Mucosa of descending colon (tissue), 3 donors: Measurements from ENCODE around the gene TNFRSF1B. TPM values are rescaled to one million over a fixed set of nuclear protein-coding genes. Genes with fewer than 3 reads are reported as not detected.

Experiments used
- ATAC-seq: fragments of 200-7000 bp; cut with Tn5 transposase; one replicate; pipeline ENCODE4 v1.9.1; 2020; ENCODE audit warnings: mild to moderate bottlenecking, moderate library complexity
- DNase-seq, 3 donors: peaks; one replicate each; pipeline ENCODE4 v3.0.0-alpha.2; 2020
- H3K36me3 ChIP-seq: fragments of 200-600 bp; one replicate; pipeline ENCODE4 v1.8.0; 2021; ENCODE audit warnings: low read depth, mild to moderate bottlenecking
- H3K4me1 ChIP-seq: fragments of 200-600 bp; one replicate; pipeline ENCODE4 v1.8.0; 2021; ENCODE audit warnings: low read depth, mild to moderate bottlenecking
- H3K4me3 ChIP-seq: fragments of 200-600 bp; one replicate; pipeline ENCODE4 v1.8.0; 2021; ENCODE audit warnings: mild to moderate bottlenecking
- H3K9me3 ChIP-seq: fragments of 200-600 bp; one replicate; pipeline ENCODE4 v1.8.0; 2021; ENCODE audit warnings: mild to moderate bottlenecking
- intact Hi-C, 2 donors: fragments of 100-400 bp; cut with DNase I in 1 of 2; cut with micrococcal nuclease in 1 of 2; formaldehyde crosslinking; loops; one replicate each; pipeline versions ENCODE4 v1.11.0 to v1.11.1; 2022; cut with DNase I, micrococcal nuclease
- total RNA-seq, 3 donors: library from RNA; stranded (reverse); fragmentation: NEBNext Ultra II Directional in 2 of 3; extraction: Animal tissue kit (Norgen Biotek cat#: 25700) in 2 of 3; gene quantifications; one replicate each; pipeline versions ENCODE4 v1.2.1 to v1.2.4, GENCODE V29; 2021 to 2023
- TF ChIP-seq, protein P1 (sequence below): fragments of 200-600 bp; IDR thresholded peaks from one replicate; pipeline ENCODE4 v1.8.0; 2022; ENCODE audit warnings: antibody characterized with exemption, mild to moderate bottlenecking
- donor health status: DM: no; HTN: no; CAD: no; lungs with moderate emphysema.
- donor health status: DM: no; HTN: no; CAD: no.
- donor health status: DM: no; HTN: yes; CAD: no.

TNFRSF1B gene
- total RNA-seq, 3 donors from 2014 or later: 20.3 to 39.3 (median 31.6) TPM

DNA sequence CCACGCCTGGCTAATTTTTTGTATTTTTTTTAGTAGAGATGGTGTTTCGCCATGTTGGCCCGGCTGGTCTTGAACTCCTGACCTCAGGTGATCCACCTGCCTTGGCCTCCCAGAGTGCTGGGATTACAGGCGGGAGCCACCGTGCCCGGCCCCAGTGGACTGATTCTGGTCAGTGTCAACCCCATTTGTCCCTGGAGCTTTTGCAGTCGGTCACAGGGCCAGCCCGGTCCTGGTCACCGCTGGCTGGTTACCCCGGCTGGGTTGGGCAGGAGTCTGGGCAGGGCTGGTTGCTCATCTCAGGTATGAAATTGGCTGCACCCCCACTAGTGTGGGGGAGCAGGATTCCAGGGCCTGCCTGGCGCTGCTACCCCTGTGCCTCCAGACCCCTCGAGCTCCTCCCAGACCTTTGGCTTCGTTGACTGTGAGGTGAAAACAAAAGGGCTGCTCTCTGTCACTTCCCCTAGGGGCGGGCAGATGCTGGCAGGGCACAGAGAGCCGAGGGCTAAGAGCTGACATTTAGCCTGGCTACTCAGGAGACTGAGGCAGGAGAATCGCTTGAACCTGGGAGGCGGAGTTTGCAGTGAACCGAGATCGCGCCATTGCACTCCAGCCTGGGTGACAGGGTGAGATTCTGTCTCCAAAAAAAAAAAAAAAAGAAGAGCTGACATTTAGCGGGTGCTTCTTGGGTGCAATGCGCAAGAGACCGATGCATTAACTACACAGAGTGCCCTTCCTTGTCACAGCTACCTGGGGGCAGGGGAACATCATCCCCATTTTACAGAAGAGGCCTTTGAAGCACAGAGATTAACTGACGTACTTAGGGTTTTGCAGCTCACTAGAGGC lies 10.6 kb downstream of the TNFRSF1B start:
- H3K4me1 ChIP-seq: peaks cover 16% of the 10 kb centered on the region
- no peak for DNase-seq
- H3K36me3 ChIP-seq: no peaks in the 10 kb centered on the region
- no peak for ATAC-seq
- no peaks in the 10 kb centered on the region for H3K9me3 ChIP-seq
- TF ChIP-seq, protein P1, sequence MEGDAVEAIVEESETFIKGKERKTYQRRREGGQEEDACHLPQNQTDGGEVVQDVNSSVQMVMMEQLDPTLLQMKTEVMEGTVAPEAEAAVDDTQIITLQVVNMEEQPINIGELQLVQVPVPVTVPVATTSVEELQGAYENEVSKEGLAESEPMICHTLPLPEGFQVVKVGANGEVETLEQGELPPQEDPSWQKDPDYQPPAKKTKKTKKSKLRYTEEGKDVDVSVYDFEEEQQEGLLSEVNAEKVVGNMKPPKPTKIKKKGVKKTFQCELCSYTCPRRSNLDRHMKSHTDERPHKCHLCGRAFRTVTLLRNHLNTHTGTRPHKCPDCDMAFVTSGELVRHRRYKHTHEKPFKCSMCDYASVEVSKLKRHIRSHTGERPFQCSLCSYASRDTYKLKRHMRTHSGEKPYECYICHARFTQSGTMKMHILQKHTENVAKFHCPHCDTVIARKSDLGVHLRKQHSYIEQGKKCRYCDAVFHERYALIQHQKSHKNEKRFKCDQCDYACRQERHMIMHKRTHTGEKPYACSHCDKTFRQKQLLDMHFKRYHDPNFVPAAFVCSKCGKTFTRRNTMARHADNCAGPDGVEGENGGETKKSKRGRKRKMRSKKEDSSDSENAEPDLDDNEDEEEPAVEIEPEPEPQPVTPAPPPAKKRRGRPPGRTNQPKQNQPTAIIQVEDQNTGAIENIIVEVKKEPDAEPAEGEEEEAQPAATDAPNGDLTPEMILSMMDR: no peak
- H3K4me3 ChIP-seq: no peak overlapping the region
- intact Hi-C loops: no loop called here

DNA sequence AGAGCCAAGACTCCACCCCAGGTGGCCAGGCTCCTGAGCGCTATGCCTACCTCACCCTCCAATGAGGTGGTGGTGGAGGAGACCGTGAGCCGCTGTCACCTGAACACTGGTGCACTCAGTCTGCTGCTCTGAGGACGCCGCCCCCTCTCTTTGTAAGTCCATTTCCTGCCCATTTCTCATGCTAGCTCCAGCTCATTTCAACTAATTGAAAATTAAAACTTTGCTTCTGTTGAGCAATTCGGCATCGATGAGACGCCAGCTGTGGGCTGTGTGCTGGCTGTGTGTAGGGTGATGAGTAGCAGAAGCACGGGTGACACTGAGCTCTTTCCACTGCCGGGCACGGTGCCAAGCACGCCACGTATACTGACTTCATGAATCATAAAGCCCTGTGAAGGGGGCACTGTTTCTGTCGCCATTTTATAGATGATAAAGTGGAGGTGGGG lies 11.2 kb downstream of the TNFRSF1B start:
- no peaks in the 10 kb centered on the region for H3K36me3 ChIP-seq
- no peaks in the 10 kb centered on the region for H3K9me3 ChIP-seq
- ATAC-seq (peak; percentile 40), DNase-seq (peak in 2 of 3 donors; percentile 61 to 88)
- TF ChIP-seq, protein P1: no peak
- peaks cover 16% of the 10 kb centered on the region for H3K4me1 ChIP-seq
- no peak overlapping the region for H3K4me3 ChIP-seq
- intact Hi-C loops: no loop called here

DNA sequence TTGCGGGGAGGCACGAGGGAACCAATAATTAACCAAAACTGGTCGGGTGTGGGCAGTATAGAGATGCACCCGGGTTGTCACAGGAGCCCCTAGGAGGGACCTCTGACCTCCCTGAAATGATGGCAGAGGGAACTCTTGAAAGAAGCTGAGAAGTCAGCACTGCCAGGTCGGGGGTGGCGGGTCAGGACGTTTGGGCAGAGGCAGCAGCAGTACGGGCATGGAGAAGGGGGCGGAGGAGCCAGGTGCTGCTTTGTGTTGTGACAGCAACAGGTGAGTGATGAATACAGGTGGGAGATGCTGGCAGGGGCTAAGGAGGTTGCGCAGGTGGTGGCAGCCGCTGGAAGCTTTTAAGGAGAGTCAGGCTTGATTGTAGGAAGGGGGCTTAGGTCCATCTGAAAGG lies 11.7 kb downstream of the TNFRSF1B start:
- H3K4me1 ChIP-seq: peaks cover 16% of the 10 kb centered on the region

DNA sequence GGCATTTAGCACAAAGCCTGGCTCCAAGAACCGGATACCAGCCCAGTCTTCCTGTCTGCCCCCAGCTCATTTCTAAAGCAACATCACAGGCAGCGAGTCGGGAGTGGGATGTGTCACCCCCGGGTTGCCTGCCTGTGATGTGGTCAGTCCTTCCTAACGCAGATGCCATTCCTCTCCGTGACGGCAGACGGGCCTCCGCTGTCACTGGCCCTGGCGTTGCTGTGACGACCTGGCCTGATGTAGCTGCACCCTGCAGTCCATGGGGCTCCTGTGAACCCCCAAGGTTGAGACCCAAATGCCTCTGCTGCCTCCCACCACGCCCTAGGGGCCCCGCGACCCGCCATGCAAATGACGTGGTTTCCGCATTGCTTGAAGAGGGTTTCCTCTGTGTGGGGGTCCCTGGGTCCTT lies 12.3 kb downstream of the TNFRSF1B start:
- no peaks in the 10 kb centered on the region for H3K36me3 ChIP-seq
- TF ChIP-seq, protein P1: no peak
- no peak overlapping the region for H3K4me3 ChIP-seq
- ATAC-seq: peak; percentile 25
- DNase-seq: no peak
- no peaks in the 10 kb centered on the region for H3K9me3 ChIP-seq
- H3K4me1 ChIP-seq: peaks cover 16% of the 10 kb centered on the region
- intact Hi-C loops: no loop called here

More for the DNA sequence above, 11.7 kb downstream of the TNFRSF1B start:
- DNase-seq (no peak), ATAC-seq (no peak)
- TF ChIP-seq, protein P1: no peak
- intact Hi-C loops: no loop called here
- Histone ChIP-seq H3K4me3 (no peak overlapping the region), H3K36me3 (no peaks in the 10 kb centered on the region), H3K9me3 (no peaks in the 10 kb centered on the region)

DNA sequence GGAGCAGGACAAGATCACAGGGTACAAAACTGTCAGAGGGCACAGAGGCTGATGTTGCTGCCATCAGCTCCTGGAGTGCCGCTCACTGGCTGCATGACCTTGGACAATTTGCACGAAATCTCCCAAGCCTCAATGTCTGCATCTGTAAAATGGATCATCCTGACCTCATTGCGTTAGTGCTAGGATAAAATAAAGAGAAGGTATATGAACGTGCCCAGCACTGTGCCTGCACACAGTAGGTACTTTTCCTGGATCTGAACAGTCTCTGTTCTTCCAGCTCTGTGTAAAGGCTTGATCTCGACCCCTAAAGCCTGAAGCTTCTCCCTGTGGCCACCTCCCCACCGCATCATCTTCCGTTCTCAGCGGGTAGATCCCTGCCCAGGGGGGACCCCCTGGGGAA lies 12.9 kb downstream of the TNFRSF1B start:
- ATAC-seq (no peak), DNase-seq (no peak)
- intact Hi-C loops: no loop called here
- no peak overlapping the region for H3K4me3 ChIP-seq
- peaks cover 19% of the 10 kb centered on the region for H3K4me1 ChIP-seq
- TF ChIP-seq, protein P1: no peak
- no peaks in the 10 kb centered on the region for H3K9me3 ChIP-seq
- H3K36me3 ChIP-seq: no peaks in the 10 kb centered on the region
